Neural progenitor cell (in vitro differentiated cells): ENCODE measurements around the gene BICRAL. TPM values are rescaled to one million over a fixed set of nuclear protein-coding genes. Genes with fewer than 3 reads are reported as not detected.

Source experiments
- DNase-seq: peaks from one replicate; pipeline ENCODE4 v3.0.0-alpha.2; 2016; ENCODE audit warnings: low spot score
- H2AFZ ChIP-seq: fragments of 200-600 bp; sonication (generic); replicated peaks from 2 replicates; pipeline ENCODE4 v1.6.1; 2016; ENCODE audit warnings: antibody characterized with exemption
- H3F3A ChIP-seq: fragments of 200-600 bp; sonication (generic); 2 replicates; pipeline ENCODE4 v1.6.1; 2016; ENCODE audit warnings: antibody characterized with exemption, low read depth
- H3K27ac ChIP-seq: fragments of 200-600 bp; sonication (generic); 2 replicates; pipeline ENCODE4 v1.5.1; 2016; ENCODE audit warnings: mild to moderate bottlenecking
- H3K27me3 ChIP-seq: fragments of 200-600 bp; sonication (generic); 2 replicates; pipeline ENCODE4 v1.6.1; 2016; ENCODE audit warnings: mild to moderate bottlenecking, moderate library complexity
- H3K36me3 ChIP-seq: fragments of 200-600 bp; sonication (generic); 2 replicates; pipeline ENCODE4 v1.5.1; 2016
- H3K4me1 ChIP-seq: fragments of 200-600 bp; sonication (generic); 2 replicates; pipeline ENCODE4 v1.6.1; 2016; ENCODE audit warnings: mixed run types
- H3K4me2 ChIP-seq: fragments of 200-600 bp; sonication (generic); 2 replicates; pipeline ENCODE4 v1.6.1; 2016
- H3K4me3 ChIP-seq: fragments of 200-600 bp; sonication (generic); 2 replicates; pipeline ENCODE4 v1.5.1; 2016
- H3K79me2 ChIP-seq: fragments of 200-600 bp; sonication (generic); 2 replicates; pipeline ENCODE4 v1.6.1; 2016; ENCODE audit warnings: low read depth
- H3K9ac ChIP-seq: fragments of 200-600 bp; sonication (generic); 2 replicates; pipeline ENCODE4 v1.6.1; 2016
- H3K9me3 ChIP-seq: fragments of 200-600 bp; sonication (generic); 2 replicates; pipeline ENCODE4 v1.5.1; 2016; ENCODE audit warnings: low read depth
- H4K20me1 ChIP-seq: fragments of 200-600 bp; sonication (generic); 2 replicates; pipeline ENCODE4 v1.6.1; 2016; ENCODE audit warnings: low read depth
- H3K27ac Mint-ChIP-seq: 3 replicates; pipeline ENCODE4 v1.8.0; 2021; ENCODE audit warnings: mixed read lengths
- H3K27me3 Mint-ChIP-seq: 2 replicates; pipeline ENCODE4 v1.8.0; 2022; ENCODE audit warnings: low read depth, mild to moderate bottlenecking, inconsistent platforms, moderate library complexity, mixed read lengths; ENCODE audit not compliant: insufficient read depth
- H3K36me3 Mint-ChIP-seq: 3 replicates; pipeline ENCODE4 v1.8.0; 2021; ENCODE audit warnings: mixed read lengths
- H3K4me1 Mint-ChIP-seq: 3 replicates; pipeline ENCODE4 v1.8.0; 2021; ENCODE audit warnings: mixed read lengths
- H3K4me3 Mint-ChIP-seq: 3 replicates; pipeline ENCODE4 v1.8.0; 2021; ENCODE audit warnings: mild to moderate bottlenecking, moderate library complexity, mixed read lengths
- H3K9me3 Mint-ChIP-seq: 3 replicates; pipeline ENCODE4 v1.8.0; 2020; ENCODE audit warnings: mixed read lengths
- EZH2 ChIP-seq: fragments of 200-600 bp; sonication (generic); IDR thresholded peaks from 2 replicates; pipeline ENCODE4 v1.6.1; 2017; ENCODE audit warnings: antibody characterized with exemption, mild to moderate bottlenecking, moderate library complexity
- EZH2phosphoT487 ChIP-seq: fragments of 200-600 bp; sonication (generic); IDR thresholded peaks from 2 replicates; pipeline ENCODE4 v1.6.1; 2017; ENCODE audit warnings: antibody characterized with exemption
- total RNA-seq: library from RNA; depleted of rRNA; stranded (reverse); fragments of >200 nt; gene quantifications from 2 replicates; pipeline ENCODE4 v1.2.3, GENCODE V29; 2015; ENCODE audit warnings: low replicate concordance
- TF ChIP-seq, protein P1 (sequence below): fragments of 200-600 bp; sonication (generic); IDR thresholded peaks from 2 replicates; pipeline ENCODE4 v1.5.1; 2017; ENCODE audit warnings: antibody characterized with exemption, mild to moderate bottlenecking

The BICRAL gene
- total RNA-seq, 1 donor from 2014 or later: 8.6 TPM

DNA sequence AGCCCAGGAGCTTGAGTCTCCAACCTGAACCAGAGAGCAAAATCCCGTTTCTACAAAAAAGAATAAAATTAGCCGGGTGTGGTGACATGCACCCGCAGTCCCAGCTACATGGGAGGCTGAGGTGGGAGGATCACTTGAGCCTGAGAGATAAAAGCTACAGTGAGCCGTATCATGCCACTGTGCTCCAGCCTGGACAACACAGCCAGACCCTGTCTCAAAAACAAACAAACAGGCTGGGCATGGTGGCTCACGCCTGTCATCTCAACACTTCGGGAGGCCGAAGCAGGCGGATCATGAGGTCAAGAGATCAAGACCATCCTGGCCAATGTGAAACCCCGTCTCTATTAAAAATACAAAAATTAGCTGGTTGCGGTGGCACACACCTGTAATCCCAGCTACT lies 122.6 kb downstream of the BICRAL start:
- H3K36me3 ChIP-seq: no peaks in the 10 kb centered on the region
- Mint-ChIP-seq H3K36me3 (no peaks in the 10 kb centered on the region), H3K27me3 (peaks cover 4% of the 10 kb centered on the region), H3K4me3 (no peak overlapping the region), H3K4me1 (peaks cover 17% of the 10 kb centered on the region), H3K27ac (no peak overlapping the region), H3K9me3 (no peaks in the 10 kb centered on the region)
- H2AFZ ChIP-seq: no peak overlapping the region
- no peak overlapping the region for H3K4me3 ChIP-seq
- H3K27ac ChIP-seq: no peak overlapping the region
- no peak for DNase-seq
- peaks cover 16% of the 10 kb centered on the region for H3F3A ChIP-seq
- no peaks in the 10 kb centered on the region for H3K27me3 ChIP-seq
- TF ChIP-seq EZH2 (no peak), EZH2phosphoT487 (no peak)
- TF ChIP-seq, protein P1, sequence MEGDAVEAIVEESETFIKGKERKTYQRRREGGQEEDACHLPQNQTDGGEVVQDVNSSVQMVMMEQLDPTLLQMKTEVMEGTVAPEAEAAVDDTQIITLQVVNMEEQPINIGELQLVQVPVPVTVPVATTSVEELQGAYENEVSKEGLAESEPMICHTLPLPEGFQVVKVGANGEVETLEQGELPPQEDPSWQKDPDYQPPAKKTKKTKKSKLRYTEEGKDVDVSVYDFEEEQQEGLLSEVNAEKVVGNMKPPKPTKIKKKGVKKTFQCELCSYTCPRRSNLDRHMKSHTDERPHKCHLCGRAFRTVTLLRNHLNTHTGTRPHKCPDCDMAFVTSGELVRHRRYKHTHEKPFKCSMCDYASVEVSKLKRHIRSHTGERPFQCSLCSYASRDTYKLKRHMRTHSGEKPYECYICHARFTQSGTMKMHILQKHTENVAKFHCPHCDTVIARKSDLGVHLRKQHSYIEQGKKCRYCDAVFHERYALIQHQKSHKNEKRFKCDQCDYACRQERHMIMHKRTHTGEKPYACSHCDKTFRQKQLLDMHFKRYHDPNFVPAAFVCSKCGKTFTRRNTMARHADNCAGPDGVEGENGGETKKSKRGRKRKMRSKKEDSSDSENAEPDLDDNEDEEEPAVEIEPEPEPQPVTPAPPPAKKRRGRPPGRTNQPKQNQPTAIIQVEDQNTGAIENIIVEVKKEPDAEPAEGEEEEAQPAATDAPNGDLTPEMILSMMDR: no peak
- H3K9ac ChIP-seq: no peak overlapping the region
- H3K9me3 ChIP-seq: no peaks in the 10 kb centered on the region
- H3K4me2 ChIP-seq: no peak overlapping the region
- H3K79me2 ChIP-seq: no peaks in the 10 kb centered on the region
- no peaks in the 10 kb centered on the region for H4K20me1 ChIP-seq
- peaks cover 27% of the 10 kb centered on the region for H3K4me1 ChIP-seq

GRCh38 chr6:42907336-42907735 lies 125.5 kb downstream of the BICRAL start:
- no peaks in the 10 kb centered on the region for H4K20me1 ChIP-seq
- H3K27me3 ChIP-seq: no peaks in the 10 kb centered on the region
- H3K4me1 ChIP-seq: peaks cover 3% of the 10 kb centered on the region
- H3K9me3 ChIP-seq: no peaks in the 10 kb centered on the region
- no peaks in the 10 kb centered on the region for H3K9me3 Mint-ChIP-seq
- H3K27me3 Mint-ChIP-seq: peaks cover 10% of the 10 kb centered on the region
- DNase-seq: no peak
- H3K27ac Mint-ChIP-seq: no peak overlapping the region
- H3K4me2 ChIP-seq: no peak overlapping the region
- peaks cover 20% of the 10 kb centered on the region for H3F3A ChIP-seq
- no peak overlapping the region for H3K27ac ChIP-seq
- no peaks in the 10 kb centered on the region for H3K36me3 ChIP-seq
- H3K4me3 ChIP-seq: no peak overlapping the region
- H3K79me2 ChIP-seq: no peaks in the 10 kb centered on the region
- no peaks in the 10 kb centered on the region for H3K36me3 Mint-ChIP-seq
- TF ChIP-seq EZH2phosphoT487 (no peak), EZH2 (no peak)
- TF ChIP-seq, protein P1: no peak
- no peak overlapping the region for H3K4me3 Mint-ChIP-seq
- peaks cover 8% of the 10 kb centered on the region for H3K4me1 Mint-ChIP-seq
- H2AFZ ChIP-seq: peak overlapping the region; percentile 5
- no peak overlapping the region for H3K9ac ChIP-seq

DNA sequence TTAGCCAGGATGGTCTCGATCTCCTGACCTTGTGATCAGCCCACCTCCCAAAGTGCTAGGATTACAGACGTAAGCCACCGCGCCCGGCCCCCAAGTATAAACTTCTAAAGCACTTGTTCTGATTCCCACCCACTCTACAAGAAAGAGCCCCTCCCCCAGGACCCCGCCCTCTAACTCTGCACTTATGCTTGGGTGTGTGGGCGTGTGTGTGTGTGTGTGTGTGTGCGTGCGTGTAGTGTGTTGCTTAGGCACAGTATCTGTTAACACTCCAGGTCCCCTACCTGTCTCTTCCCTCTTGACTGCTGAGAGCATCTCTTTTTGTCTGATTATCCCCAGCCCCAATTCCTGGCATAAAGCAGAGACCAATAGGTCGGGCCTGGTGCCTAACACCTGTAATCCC lies 128.0 kb downstream of the BICRAL start:
- Histone ChIP-seq H3K27ac (no peak overlapping the region), H3K79me2 (no peaks in the 10 kb centered on the region), H3K9me3 (no peaks in the 10 kb centered on the region), H3K4me3 (no peak overlapping the region), H4K20me1 (no peaks in the 10 kb centered on the region), H3F3A (peaks cover 28% of the 10 kb centered on the region), H3K4me2 (no peak overlapping the region), H3K4me1 (no peaks in the 10 kb centered on the region), H2AFZ (no peak overlapping the region), H3K27me3 (no peaks in the 10 kb centered on the region), H3K36me3 (no peaks in the 10 kb centered on the region), H3K9ac (no peak overlapping the region)
- no peak overlapping the region for H3K27ac Mint-ChIP-seq
- peaks cover 8% of the 10 kb centered on the region for H3K27me3 Mint-ChIP-seq
- DNase-seq: no peak
- no peak overlapping the region for H3K4me3 Mint-ChIP-seq
- TF ChIP-seq, protein P1: no peak
- no peak for TF ChIP-seq EZH2phosphoT487
- no peak for TF ChIP-seq EZH2
- no peaks in the 10 kb centered on the region for H3K9me3 Mint-ChIP-seq
- peaks cover 4% of the 10 kb centered on the region for H3K4me1 Mint-ChIP-seq
- no peaks in the 10 kb centered on the region for H3K36me3 Mint-ChIP-seq
